ENCODE results near the gene KIDINS220. TPM values are rescaled to one million over a fixed set of nuclear protein-coding genes. Genes with fewer than 3 reads are reported as not detected.

KIDINS220 gene
- total RNA-seq: 49.9 and 62.0 TPM in 2 replicates
- polyA plus RNA-seq (2012): 23.9 TPM

- DNase-seq (ENCODE audit: low read depth): peak; percentile 89
Measured at GRCh38 chr2:8836971-8837794, at the start of gene KIDINS220. Gene KIDINS220, minus strand, starts transcription at chr2:8837613. Its CDS starts 10,520 bp downstream, at chr2:8827093.

GRCh38 chr2:8886876-8887275 is 49.5 kb upstream of the KIDINS220 start:
- no peak for DNase-seq (ENCODE audit: low read depth)

DNA sequence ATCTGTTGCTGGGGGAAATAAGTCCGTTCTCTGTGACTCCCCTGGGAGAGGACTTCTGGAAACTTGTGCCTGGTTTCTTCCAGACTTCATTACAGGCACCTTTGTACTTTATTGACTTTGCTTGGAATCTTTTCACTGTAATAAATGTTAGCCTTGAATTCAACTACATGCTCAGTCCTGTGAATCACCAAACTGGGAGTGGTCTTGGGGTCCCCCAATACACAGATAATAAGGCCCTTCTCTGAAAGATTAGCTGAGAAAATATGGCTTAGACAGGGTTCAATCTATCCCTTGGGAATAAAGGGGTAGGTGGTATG is 48.7 kb upstream of the KIDINS220 start:
- no peak for DNase-seq (ENCODE audit: low read depth)

DNA sequence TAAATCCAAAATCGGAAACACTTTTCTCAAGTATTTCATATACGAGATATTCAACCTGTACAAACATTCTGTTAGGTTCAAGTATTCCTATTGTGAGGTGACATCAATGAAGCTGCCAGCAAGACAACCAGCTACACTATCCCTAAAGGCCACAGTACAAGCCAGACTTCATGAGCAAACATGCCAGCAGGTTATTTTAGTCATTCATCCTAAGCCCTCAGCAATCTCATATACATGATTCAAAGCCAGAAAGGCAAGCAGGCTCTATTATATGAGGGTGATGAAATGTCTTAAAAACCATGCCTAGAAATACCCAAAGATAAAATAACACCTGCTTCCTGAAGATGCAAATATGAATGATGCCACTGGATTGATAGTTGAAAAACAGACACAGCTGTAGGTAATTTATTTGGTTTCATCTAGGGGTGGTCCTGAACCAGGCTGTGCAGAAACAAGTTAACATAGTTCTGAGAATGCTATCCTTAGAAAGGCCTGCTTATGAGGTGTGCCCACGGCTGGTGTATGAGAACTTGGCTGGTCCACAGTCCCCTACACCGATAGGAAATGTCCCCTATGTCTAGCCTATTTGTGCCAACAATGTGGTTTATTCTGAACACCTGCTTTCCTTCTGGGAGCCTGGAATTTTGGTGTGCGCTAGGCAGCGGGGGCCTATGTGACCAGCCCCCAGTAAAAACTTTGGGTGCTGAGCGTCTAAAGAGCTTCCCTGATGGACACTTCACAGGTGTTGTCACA is 48.2 kb upstream of the KIDINS220 start:
- peak; percentile 82 for DNase-seq (ENCODE audit: low read depth)

DNA sequence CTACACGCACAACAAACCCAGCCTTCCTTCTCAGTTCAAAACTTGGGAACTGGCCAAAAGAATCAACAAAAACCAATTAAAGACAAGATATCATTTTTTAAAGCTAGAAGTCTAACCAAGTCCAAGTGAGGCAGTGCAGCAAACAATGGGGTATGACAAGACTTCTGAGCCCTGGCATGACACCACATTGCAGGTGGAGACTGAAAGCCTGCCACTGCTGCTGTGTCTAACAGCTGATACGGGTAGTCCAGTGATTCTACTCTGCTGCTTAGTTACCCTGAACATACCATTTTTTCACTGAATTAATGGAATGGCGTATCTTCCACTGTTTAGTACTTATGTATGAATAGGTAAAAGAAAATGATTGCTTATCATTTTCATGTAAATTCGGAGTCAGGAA is 47.4 kb upstream of the KIDINS220 start:
- peak; percentile 62 for DNase-seq (ENCODE audit: low read depth)

DNA sequence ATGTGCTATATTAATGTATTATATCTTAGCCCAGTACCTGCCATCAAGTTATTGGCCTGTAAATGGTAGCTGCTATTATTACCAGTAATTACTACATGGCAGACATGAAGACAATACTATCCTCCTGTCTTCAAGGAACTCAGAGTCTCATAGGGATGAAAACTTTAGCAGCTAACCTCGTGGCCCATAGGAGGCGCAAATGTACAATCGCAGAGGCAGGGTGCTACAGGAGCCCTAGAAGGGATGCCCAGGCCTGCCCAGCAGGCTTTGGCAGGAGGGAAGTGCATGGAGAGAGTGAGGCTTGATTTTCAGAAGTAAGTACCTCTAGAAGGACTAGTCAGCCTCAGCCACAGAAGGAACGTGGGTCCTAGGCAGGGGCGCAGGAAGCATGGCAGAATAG is 44.7 kb upstream of the KIDINS220 start:
- no peak for DNase-seq (ENCODE audit: low read depth)

GRCh38 chr2:8877894-8878293 is 40.5 kb upstream of the KIDINS220 start:
- DNase-seq (ENCODE audit: low read depth): no peak

DNA sequence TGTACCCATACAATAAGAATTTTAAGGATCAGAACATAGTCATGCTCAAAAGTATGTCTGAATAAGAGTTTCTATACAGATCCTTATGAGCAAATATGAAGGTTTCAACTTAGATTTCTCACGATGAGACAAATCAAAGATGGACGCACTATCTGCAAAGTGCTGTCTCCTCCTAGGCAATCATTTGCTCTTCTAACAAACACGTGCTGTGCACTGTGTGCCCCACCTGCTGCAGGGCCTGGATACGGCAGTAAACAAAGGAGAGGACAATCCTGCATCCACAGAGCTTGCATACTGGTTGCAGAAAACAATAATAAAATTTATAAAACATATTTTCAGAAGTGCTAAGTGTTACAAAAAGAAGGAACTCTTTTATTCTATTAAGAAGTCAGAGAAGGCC is 39.9 kb upstream of the KIDINS220 start:
- no peak for DNase-seq (ENCODE audit: low read depth)

DNA sequence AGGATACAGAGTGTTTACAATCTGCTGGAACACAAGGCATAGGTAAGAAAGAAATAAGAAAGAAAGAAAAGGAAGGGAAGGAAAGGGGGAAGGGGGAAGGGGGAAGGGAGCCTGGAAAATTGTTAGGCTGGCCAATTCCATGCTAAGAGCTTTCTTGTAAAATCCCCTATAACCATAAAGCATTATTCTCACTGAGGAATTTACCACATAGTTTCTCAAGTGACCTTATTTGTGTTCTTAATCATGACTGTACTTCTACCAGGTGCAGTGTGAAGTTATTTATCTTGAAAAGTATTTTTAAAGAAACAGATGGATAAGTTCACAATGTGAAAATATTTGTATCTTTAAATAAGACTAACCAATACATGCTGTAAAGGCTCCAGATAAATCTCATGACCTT is 39.2 kb upstream of the KIDINS220 start:
- DNase-seq (ENCODE audit: low read depth): no peak

DNA sequence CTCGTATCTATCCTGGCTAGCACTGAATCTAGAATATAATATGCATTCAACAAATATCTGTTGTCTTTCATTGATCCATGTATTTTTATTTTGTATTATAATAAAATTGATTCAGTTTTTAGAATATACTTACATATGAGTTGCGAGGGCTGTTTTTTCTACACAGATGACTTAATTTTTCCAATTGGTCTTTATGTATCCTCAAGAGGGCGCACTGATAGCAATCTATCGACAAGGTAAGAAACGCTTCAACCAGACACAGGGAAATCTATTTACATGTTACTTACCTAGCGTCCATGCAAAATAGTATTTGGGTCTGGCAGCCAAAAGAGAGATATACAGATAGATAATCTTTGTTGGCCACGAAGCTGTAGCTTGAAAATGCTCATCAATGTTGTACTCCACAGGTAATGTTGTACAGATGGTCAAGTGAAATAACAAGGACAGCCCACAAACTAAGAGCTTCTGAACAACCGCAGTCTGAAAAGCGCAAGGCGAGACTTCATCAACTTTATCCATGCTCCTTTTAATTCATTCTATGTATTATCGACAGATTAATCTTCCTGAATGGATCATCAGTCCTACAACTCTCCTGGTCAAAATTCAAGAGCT is 35.5 kb upstream of the KIDINS220 start:
- peak; percentile 62 for DNase-seq (ENCODE audit: low read depth)

GRCh38 chr2:8870441-8870840 is 33.0 kb upstream of the KIDINS220 start:
- DNase-seq (ENCODE audit: low read depth): no peak

- no peak for DNase-seq (ENCODE audit: low read depth)
Measured at GRCh38 chr2:8867363-8867762, 29.9 kb upstream of the KIDINS220 start.

- DNase-seq (ENCODE audit: low read depth): no peak
Measured at GRCh38 chr2:8863331-8863953, 26.0 kb upstream of the KIDINS220 start.

DNA sequence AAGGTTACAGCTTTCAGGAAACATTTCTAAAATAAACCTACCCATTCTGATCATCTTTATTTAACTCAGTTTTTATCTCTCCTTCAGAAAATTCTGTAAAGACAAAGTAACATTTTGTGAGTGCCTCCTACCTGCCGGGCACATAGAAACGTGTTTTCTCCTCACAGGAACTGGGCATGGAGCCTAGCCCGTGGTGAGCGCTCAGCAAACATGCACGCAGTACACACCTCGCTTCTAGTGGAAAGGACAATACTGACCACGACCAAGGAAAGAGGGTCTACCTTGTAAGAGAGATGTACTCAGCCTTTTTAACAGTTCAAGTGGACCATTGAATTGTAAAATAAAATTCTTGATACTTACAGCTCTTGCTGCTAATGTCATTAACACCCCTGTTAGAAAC is 24.8 kb upstream of the KIDINS220 start:
- DNase-seq (ENCODE audit: low read depth): no peak

- DNase-seq (ENCODE audit: low read depth): no peak
Measured at GRCh38 chr2:8861797-8862196, 24.4 kb upstream of the KIDINS220 start.

DNA sequence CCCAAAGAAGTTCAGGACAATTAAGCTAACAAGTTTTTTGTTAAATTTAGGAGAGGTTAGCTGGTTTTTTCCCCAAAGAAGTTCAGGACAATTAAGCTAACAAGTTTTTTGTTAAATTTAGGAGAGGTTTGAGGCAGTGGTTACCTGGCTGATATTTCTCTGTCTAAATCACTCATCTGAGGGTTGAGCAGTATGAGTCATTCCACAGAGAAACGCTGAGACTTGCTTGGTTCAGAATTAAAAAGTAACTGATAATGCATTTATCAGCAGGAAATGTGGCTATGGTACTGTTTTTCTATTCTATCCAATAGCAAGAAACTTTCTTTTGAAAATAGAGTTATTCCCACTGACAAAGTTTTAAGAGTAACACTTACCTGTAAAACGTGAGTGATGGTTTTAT is 22.8 kb upstream of the KIDINS220 start:
- no peak for DNase-seq (ENCODE audit: low read depth)

DNA sequence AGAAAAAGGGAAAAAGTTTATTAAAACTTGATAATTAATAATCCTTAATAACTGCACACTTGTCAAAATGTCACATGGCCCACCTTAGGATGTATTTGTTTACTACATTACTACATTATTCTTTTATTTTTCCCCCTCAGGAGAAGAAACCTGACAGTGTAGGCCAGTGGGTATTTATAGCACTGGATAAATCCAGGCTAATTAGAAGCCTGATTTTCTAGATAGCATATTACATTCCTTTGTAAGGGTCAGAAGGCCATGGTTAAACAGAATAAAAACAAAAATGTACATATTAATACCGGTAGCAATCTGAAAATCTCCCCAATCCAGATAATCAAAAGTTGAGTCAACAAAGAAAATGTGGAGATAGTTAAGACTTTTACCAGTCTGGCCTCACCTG is 21.5 kb upstream of the KIDINS220 start:
- DNase-seq (ENCODE audit: low read depth): no peak

DNA sequence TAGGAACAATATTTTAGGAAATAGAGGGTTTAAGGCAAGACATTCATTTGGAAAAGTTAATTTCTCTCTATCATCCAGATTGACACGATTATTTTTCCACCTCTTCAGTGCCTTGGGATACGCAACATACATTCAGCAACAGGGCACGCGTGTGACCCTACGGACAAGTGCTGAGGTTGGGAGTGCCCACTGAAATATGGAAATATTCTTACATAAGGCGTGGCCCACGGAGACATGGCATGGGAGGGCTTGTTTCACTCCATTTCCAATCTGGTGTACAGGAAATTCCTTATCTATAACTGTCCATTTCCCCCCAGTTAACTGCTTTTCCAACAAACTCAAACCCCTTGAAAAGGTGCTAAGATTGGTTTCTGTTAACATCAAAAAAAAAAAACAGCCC is 20.9 kb upstream of the KIDINS220 start:
- no peak for DNase-seq (ENCODE audit: low read depth)

- DNase-seq (ENCODE audit: low read depth): no peak
Measured at GRCh38 chr2:8857709-8858108, 20.3 kb upstream of the KIDINS220 start.

DNA sequence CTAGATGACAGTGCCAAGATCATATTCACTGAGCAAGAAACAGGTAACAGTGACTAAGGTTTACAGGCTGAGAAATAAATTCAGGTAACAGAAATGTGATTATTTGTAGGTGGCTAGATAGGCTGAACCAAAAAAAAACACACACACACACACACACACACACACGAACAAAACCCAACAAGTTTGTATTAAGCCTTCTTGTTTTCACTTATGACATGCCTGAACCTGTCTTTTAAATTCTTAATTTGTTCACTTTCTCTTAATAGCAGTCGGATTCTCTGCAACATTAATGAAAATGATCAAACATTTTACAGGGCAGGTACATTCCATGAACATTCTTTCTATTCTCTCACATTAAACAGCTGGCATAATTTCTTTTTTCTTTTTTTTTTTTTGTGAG is 18.8 kb upstream of the KIDINS220 start:
- DNase-seq (ENCODE audit: low read depth): no peak

GRCh38 chr2:8855010-8855409 is 17.6 kb upstream of the KIDINS220 start:
- DNase-seq (ENCODE audit: low read depth): no peak

DNA sequence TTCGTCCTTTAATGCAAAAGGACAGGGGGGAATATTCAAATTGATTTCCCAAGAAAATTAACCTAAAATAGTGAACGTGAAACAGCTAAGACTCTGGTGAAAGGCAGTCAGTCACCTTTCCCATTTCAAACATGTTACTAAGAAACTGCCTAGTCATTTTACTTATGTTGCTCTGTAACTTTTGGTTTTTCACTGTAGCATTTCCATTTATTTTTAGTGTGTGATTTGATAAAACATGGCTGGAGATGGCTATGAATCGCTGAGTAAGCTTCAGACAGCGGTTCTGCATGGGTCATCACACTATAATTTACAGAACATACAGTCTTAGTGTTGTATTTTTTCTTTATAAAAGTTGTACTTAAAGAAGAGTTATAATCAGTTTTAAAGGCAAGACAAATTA is 16.0 kb upstream of the KIDINS220 start:
- DNase-seq (ENCODE audit: low read depth): no peak
